SK-N-SH (cell line): Measurements from ENCODE around the gene MACROD2.
"Not testable (repeated sequence)": the region's sequence is repeated elsewhere in the genome, so short reads cannot be mapped to it uniquely, and the experiment has no call there.

Experiments used
- CTCF ChIP-seq: fragments of 200-600 bp; sonication (generic); IDR thresholded peaks from 2 replicates; pipeline ENCODE4 v1.6.1; 2017; ENCODE audit warnings: antibody characterized with exemption, mild to moderate bottlenecking, moderate library complexity
- GATA2 ChIP-seq: sonication (generic); formaldehyde crosslinking; IDR thresholded peaks from 2 replicates; pipeline ENCODE4 v1.5.0; 2020; ENCODE audit warnings: mild to moderate bottlenecking, missing genetic modification reagents
- MAX ChIP-seq: IDR thresholded peaks from 2 replicates; pipeline ENCODE4 v1.4.0; 2012; ENCODE audit warnings: low read depth
- TAF1 ChIP-seq: IDR thresholded peaks from 2 replicates; pipeline ENCODE4 v1.6.1; 2012; ENCODE audit warnings: low read depth, mild to moderate bottlenecking, low read length, moderate library complexity, borderline replicate concordance
- TEAD4 ChIP-seq: IDR thresholded peaks from 2 replicates; pipeline ENCODE4 v1.4.0; 2012; ENCODE audit warnings: mild to moderate bottlenecking, borderline replicate concordance; ENCODE audit not compliant: insufficient read depth

- not testable (repeated sequence) for TF ChIP-seq CTCF; TAF1; TEAD4; MAX; GATA2 (CRISPR knock-in tag)
Measured at GRCh38 chr20:14981486-14981885, 986.2 kb downstream of the MACROD2 start.
